ENCODE data around the gene KIAA0232.
"Not testable (repeated sequence)": the region's sequence is repeated elsewhere in the genome, so short reads cannot be mapped to it uniquely, and the experiment has no call there.

KIAA0232 gene

DNA sequence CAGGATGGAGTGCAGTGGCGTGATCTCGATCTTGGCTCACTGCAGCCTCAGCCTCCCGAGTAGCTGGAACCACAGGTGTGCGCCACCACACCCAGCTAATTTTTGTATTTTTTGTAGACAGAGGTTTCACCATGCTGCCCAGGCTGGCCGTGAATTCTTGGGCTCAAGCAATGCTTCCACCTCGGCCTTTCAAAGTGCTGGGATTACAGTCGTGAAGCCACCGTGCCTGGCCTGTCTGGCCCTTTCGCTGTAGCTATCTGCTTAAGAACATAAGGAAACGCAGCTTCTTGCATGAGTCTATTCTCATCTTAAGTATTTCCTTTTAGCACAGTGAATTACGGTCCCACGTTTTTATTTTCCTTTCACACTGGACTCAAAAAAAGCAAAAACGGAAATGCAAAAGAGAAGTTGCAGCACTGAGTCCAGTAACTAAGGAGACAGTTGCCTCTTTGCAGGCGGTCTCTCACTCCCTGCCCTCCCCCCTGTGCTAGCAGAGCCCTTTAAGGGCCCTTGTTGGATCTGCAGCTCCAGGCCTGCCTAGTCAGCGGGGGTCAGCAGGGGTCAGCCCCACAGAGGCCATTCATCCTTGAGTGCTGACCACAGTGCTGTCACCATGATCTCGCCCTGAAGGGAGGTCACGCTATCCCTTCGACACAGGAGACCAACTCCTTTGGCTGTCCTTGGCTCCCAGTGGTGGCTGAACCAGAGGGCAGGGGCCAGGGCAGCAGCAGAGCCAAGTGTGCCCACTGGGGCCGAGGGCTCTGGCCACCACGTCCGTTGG lies 105.3 kb downstream of the KIAA0232 start:
- no peak for DNase-seq

DNA sequence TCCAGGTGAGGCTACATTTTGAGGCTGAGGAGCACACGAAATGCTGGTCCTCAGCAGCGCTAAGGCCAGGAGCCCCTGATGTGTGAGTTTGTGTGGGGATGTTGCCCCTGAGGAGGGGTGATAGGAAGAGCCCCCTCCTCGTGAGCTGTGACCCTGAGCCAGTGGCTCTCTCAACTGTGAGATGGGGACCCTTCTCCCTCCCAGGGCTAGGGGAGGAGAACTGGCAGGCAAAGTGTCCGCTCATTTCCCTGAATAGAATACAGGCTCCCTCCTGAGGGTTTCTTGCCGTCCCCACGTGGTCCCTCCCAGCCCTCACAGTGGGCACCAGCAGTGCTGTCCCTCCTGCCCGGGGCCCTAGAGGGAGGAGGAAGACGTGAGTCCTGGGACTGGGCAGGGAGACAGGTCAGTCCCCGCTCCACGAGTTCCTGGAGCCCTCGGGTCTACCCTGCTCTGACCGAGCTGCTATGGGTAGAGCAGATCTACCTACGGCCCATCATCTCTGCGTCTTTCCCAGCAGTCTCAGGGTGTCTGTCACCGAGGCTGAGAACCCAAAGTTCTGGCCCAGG lies 106.1 kb downstream of the KIAA0232 start:
- DNase-seq = no peak

DNA sequence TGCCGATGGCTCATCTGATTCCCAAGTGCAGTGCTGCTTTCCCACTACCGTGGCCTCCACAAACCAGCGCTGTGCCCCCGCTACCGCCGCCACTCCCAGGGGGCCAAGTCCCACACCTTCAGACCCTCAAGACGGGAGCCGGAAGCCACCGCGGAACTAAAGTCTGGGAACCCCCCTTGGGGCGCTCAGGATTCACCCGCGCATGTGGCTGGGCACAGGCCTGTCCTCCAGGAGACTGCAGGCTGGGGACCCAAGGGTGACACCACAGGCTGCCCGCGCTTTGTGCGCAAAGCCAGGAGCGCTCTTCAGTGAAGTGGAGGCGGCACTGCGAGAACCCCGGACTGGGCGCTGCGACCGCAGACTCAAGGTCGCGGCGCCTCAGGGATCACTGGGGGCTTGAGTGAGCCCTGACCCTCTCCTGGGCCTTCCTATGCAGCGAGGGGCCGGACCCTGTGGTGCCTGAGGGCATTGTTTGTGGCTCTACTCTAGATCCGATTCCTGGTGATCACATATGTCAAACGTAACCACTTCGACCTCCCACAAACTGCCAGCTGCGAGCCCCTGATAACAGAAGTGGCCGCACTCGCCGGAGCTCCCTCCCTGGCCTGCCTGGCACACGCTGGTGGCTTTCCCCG lies 106.7 kb downstream of the KIAA0232 start:
- no peak for DNase-seq

DNA sequence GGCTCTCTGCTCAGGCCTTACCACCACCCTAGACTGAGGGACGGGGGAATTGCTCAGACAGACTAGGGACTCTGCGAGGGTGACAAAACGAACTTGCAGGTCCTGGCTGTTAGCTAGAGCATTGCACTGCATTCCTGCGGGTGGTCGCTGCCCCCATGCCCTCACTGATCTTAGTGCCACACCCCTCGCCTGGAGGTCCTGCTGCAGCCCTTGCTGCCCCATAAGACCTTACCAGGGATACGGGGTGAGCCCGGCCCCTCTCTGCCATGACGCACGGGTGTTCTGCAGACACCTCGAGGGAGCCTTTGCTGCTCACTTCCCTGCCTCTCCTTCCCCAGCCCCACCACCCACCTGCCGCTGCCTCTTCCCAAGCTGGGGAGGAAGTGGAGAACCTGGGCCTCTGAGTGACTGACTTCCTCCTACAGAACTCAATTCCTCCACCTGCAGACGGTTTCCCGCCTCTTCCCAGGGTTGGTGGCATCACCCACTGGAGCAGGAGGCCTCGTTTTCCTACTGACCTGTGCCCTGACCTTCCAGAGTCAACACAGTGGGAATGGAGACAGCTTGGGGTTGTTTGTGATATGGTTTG lies 107.3 kb downstream of the KIAA0232 start:
- DNase-seq = no peak

DNA sequence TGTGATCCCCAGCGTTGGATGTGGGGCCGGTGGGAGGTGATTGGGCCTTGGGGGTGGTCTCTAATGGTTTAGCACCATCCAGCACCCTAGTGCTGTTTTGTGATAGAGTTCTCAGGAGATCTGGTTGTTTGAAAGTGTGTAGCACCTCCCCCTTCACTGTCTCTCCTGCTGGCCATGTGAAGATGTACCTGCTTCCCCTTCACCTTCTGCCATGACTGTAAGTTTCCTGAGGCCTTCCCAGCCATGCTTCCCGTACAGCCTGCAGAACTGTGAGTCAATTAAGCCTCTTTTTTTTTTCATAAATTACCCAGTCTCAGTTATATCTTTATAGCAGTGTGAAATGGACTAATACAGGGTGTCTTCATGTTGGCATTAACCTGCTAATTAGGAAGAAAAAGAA lies 107.8 kb downstream of the KIAA0232 start:
- DNase-seq = no peak

DNA sequence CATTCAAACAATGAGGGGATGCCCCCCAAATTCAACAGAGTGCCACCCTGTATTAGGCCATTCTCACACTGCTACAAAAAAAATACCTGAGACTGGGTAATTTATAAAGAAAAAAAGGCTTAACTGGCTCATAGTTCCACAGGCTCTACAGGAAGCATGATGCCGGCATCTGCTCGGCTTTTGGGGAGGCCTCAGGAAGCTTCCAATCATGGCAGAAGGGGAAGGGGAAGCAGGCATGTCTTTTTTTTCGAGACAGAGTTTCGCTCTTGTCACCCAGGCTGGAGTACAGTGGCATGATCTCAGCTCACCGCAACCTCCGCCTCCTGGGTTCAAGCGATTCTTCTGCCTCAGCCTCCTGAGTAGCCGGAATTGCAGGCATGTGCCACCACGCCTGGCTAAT lies 108.4 kb downstream of the KIAA0232 start:
- not testable (repeated sequence) for DNase-seq

DNA sequence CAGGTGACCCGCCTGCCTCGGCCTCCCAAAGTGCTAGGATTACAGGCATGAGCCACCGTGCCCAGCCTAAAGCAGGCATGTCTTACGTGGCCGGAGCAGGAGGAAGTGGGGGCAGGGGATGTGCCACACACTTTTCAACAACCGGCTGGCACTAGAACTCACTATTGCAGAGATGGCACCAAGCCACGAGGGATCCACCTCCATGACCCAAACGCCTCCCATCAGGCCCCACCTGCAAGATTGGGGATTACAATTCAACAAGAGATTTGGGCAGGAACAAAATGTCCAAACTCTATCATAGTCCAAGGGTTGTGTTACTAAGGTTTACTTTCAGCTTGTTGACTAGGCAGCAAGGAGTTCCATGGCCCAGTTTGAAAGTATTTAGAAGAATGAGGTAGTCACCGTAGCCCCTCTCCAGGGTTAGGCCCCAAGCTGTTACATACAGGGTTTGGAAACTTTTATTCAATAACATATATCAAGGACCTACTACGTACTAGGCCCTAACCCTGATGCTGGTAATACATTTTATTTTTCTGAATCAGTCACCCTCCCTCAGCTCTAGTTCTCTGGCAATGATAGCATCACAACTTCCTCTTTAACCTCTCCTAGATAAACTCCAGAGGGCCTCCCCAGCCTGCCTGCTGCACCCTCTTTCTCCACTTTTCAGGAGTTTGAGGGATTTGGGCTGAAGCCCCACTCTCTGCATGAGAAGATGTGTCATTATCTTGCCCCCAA lies 109.1 kb downstream of the KIAA0232 start:
- DNase-seq = no peak

- DNase-seq = no peak
These were observed 109.8 kb downstream of the KIAA0232 start for GRCh38 chr4:6892190-6892908.

GRCh38 chr4:6892909-6893202 lies 110.3 kb downstream of the KIAA0232 start:
- DNase-seq = no peak

- no peak for DNase-seq
These were observed 111.0 kb downstream of the KIAA0232 start for GRCh38 chr4:6893449-6894085.

- no peak for DNase-seq
These were observed 111.6 kb downstream of the KIAA0232 start for GRCh38 chr4:6894086-6894478.

GRCh38 chr4:6894528-6895498 lies 112.3 kb downstream of the KIAA0232 start:
- DNase-seq = no peak

GRCh38 chr4:6896035-6896434 lies 113.5 kb downstream of the KIAA0232 start:
- no peak for DNase-seq

DNA sequence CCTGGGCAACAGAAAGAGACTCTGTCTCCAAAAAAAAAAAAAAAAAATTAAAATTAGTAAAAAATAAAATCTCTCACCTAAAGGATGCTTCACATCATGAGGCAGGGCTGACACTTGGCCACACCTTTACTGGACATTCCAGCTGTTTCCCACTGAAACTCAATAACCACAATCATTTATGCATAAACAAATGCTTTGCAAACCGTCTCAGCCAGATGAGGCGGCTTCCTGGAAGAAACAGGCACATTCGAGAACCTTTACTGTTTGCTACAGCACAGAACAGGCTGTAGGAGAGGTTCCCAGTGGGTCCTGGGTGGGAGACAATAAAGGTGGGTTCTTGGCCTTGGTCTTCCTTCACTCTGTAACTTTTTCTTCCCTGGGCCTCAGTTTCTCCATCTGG lies 116.2 kb downstream of the KIAA0232 start:
- no peak for DNase-seq

- no peak for DNase-seq
These were observed 117.8 kb downstream of the KIAA0232 start for GRCh38 chr4:6900181-6900812.

GRCh38 chr4:6900956-6901355 lies 118.4 kb downstream of the KIAA0232 start:
- DNase-seq = no peak

- no peak for DNase-seq
These were observed 119.3 kb downstream of the KIAA0232 start for GRCh38 chr4:6901669-6902317.

- DNase-seq = no peak
These were observed 120.0 kb downstream of the KIAA0232 start for GRCh38 chr4:6902318-6903042.

Measured in NCI-H510A (cell line).